HG03097 (cell line): ENCODE data around the gene APC2.
"Not testable (repeated sequence)": the region's sequence is repeated elsewhere in the genome, so short reads cannot be mapped to it uniquely, and the experiment has no call there.

Source experiments
- ATAC-seq: cut with Tn5 transposase; IDR thresholded peaks from one replicate; pipeline ENCODE4 v1.9.1; 2021; ENCODE audit not compliant: unreplicated experiment, low FRiP score

Gene APC2

DNA sequence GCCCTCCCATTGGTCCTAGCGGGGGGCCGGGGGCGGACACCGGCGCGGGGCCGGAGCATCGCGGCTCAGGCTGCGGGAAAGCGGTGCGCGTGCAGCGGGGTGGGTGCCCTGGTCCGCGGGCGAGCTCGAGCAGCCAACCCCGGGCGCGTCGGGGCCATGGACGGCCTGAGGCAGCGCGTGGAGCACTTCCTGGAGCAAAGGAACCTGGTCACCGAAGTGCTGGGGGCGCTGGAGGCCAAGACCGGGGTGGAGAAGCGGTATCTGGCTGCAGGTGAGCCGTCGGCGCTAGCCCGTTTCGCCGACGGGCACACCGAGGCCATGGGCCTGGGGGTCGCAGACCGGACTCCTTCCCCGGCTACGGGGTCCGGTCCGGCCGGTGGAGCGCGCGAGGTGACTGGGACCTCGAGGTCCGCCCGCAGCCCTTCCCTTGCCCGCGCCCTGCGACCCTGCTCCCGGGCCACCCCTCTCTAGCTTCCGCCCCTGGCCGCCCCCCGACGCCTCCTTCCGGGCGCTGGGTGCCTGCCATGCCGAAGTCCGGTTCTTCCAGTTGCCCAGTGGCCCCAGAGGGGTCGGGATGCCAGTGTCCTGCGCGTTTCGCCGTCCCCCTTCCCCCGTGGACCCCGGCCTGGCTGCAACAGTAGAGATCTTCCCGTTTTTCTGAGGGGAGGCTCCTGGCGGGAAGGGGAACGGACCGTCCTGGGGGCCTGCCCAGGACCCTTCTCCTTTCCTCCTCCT is 41.4 kb downstream of the APC2 start, which contains the start of gene REEP6:
Gene REEP6 (plus strand): TSS at position 68 of the 735 bp plus-strand sequence. CDS start 89 bp downstream, at position 157.
- ATAC-seq = no peak

DNA sequence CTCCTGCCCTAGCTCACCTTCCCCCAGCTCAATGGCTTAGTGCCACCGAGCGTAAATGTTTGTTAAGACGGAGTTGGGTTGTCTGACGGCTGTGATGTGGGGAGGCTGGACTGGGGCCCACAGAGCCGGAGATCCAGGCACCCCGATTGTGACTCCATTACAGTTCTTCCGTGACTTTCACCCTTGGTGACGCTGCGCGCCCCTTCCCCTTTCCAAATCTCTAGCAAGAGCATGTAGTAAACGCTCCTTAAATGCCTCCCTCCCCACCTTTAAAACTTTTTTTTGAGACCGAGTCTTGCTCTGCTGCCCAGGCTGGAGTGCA is 41.9 kb downstream of the APC2 start:
- no peak for ATAC-seq

DNA sequence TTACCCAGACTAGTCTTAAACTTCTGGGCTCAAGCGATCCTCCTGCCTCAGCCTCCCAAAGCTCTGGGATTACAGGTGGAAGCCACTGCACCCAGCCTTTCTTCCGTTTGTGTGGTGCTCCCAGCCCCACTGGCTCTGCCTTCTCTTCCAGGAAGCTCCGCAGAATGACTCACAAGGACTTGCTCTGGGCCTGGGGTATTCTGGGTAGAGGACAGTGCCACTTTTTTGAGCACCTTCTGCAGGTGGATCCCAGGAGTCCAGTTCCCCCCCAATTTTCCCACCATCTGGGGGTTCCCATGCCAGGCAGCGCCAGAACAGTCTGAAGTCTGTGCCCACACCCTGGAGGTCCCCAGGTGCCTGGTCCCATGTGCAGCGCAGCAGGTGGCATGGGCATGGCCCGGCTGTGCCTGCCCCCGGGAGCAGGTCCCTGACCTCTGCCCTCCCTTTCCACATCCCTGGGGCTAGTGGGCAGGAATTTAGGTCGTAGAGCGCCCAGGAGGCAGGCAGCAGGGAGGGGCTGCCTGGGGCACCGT is 42.6 kb downstream of the APC2 start:
- ATAC-seq = no peak

DNA sequence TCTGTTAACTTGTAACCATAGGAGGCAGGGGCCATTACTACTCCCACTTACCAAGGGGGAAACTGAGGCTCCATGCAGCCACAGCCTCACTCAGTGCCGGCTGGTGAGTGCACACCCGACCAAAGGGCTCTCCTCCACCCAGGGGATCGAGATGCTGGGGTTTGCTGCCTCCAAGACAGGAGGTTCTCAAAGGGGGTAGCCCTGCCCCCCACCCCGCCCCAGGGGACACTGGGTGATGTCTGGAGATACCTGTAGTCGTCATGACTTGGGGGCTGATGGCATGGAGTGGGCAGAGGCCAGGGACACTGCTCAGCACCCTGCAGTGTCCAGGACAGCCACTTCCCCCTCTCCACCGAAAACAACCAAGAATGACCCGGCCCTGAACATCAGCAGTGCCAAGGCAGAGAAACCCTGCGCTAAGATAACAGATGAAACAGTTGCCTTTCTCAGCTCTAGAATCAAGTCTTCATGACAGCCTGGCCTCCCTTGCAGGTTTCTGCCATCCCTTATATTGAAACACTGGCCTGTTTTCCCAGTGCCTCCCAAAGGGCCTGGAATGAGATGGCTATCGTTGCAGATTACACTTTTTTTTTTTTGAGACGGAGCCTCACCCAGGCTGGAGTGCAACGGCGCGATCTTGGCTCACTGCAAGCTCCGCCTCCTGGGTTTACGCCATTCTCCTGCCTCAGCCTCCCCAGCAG is 44.3 kb downstream of the APC2 start:
- ATAC-seq = no peak

DNA sequence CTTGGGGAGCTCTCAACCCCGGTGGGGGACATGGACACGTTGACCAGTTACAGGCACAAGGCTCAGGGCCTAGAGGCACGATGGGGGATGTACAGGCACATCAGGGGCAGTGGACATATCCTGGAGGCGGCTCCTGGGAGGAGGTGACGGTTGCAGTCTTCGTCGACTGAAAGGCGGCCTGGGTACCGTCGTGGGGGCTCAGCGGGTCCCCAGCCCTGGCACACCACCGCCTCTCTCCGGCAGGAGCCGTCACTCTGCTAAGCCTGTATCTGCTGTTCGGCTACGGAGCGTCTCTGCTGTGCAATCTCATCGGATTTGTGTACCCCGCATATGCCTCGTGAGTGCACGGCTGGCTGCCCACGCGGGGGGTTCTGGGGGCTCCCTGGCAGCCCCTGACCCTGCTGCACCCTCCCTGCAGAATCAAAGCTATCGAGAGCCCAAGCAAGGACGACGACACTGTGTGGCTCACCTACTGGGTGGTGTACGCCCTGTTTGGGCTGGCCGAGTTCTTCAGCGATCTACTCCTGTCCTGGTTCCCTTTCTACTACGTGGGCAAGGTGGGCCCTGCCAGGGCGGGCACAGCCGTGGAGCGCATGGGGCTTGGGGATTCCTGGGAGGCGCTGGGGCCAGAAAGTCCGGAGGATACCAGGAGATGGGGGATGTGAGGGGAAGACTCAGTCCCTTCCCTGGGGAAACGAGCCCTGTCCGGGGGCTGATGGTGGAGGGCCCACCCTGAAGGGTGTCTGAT is 45.3 kb downstream of the APC2 start:
- ATAC-seq = no peak

DNA sequence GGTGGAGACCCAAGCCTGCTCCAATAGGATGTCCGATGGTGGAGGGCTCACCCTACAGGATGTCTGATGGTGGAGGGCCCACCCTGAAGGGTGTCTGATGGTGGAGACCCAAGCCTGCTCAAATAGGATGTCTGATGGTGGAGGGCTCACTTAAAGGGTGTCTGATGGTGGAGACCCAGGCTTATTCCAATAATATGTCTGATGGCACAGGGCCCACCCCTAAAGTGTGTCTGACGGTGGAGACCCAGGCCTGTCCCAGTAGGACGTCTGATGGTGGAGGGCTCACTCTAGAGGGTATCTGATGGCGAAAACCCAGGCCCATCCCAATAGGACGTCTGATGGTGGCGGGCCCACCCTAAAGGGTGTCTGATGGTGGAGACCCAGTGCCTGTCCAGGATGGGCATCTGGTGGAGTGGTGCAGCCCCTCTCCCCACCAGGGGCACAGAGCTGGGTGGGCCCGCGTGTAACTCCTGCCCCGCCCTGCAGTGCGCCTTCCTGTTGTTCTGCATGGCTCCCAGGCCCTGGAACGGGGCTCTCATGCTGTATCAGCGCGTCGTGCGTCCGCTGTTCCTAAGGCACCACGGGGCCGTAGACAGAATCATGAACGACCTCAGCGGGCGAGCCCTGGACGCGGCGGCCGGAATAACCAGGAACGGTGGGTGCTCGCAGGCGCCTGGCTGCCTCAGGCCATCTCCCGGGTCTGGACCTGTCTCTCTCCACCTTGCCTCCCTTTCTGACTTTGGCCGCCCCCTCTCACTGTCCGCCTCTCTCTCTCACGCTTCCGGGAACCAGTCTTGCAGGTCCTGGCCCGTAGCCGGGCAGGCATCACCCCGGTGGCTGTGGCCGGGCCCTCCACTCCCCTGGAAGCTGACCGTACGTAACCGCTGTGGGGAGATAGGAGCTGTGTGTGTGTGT is 46.1 kb downstream of the APC2 start:
- ATAC-seq = no peak

DNA sequence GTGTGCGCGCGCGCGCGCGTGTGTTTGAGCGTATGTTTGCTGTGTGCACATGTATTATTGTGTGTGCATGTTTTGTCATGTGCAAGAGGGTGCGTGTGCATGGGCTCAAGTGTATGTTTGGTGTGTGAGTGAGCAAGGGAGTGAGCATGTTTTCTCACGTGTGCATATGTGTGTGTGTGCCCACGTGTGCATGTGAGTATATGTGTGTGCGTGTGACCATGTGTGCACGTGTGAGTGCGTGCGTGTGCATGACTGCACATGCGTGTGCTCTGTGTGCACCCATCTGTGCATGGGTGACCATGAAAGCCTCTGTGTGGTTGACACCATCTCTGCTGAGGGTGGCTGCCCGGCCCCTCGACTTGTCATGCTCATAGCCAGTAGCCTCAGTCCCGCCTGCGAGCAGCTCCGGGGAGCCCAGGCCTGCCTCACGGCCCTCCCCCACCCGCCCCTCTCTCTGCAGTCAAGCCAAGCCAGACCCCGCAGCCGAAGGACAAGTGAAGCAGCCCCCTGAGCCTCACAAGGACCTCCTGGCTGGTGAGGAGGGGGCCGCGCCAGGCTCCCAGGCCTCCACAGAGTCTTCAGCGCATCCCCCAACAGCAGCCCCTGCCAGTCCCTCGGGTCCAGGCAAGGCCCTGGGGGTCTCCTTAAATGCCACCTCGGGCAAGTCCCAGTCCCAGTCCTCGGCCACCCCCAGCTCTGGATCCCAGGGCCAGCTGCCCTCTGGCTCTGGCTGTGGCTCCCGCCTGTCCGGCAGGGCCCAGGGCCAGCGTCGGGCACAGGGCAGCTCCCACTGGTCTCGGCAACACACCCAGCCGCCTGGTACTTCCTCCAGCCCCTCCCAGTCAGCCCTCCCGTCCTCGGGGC is 47.0 kb downstream of the APC2 start:
- no peak for ATAC-seq

DNA sequence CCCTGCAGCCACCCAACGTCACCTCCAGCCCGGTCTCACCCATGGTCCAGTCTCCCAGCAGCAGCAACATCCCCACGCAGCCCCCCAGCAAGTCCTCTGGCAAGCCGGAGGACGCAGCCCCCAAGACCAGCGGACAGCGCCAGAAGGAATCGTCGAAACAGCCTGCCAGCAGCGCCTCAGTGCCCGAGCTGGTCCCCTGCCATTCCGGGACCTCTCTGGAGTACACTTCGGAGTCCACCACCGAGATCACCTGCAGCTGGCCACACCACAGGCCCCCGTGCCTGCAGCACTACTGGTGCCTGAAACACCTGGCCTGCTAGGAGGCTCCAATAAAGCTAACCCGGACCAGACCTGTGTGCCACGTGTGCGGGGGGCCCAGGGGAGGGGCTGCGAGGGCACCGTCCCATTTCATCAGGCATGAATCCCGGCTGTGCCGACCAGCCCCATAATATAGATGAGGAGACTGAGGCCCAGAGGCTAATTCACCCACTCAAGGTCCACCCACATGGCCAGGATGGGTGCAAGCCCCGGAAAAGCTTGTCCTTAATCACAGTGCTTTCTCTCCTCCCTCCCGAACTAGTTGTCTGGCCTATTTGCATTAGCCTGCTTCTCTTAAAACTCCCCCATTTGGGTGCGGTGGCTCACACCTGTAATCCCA is 47.8 kb downstream of the APC2 start:
- no peak for ATAC-seq

DNA sequence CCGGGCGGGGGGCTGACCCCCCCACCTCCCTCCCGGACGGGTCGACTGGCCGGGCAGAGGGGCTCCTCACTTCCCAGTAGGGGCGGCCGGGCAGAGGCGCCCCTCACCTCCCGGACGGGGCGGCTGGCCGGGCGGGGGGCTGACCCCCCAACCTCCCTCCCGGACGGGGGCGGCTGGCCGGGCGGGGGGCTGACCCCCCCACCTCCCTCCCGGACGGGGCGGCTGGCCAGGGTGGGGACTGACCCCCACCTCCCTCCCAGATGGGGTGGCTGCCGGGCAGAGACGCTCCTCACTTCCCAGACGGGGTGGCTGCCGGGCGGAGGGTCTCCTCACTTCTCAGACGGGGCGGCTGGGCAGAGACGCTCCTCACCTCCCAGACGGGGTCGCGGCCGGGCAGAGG is 49.3 kb downstream of the APC2 start:
- ATAC-seq = not testable (repeated sequence)

DNA sequence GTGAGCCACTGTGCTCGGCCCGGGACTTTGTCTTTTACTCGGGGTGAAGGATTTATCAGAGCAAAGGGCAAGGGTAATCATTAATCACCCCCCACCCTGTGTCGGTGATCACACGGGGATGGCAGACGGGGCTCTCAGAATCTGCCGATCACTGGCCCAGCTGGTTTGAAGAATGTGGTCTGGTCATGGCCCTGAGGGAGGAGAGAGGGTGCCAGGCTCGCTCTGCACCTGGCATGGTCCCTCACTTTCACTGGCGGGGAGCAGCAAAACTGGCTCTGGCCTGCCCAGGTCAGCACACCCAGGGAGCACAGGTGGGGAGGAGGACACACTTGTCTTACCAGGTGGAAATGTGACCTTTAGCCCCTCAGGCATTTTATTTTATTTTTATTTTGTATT is 51.3 kb downstream of the APC2 start:
- no peak for ATAC-seq

DNA sequence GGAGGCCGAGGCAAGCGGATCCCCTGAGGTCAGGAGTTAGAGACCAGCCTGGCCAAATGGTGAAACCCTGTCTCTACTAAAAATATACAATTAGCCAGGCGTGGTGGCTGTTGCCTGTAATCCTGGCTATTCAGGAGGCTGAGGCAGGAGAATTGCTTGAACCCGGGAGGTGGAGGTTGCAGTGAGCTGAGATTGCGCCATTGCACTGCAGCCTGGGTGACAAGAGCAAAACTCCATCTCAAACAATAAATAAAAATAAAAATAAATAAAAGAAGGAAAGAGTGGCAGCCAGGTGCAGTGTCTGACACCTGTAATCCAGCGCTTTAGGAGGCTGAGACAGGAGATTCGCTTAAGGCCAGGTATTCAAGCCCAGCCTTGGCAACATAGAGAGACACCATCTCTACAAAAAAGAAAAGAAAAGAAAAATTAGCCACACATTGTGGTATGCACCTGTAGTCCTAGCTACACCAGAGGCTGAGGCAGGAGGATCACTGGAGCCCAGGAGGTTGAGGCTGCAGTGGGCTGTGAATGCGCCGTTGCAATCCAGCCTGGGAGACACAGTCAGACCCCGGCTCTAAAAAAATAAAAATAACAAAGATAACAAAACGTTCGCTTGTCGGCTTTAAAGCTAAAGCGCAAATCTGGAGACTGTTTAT is 52.6 kb downstream of the APC2 start:
- no peak for ATAC-seq

DNA sequence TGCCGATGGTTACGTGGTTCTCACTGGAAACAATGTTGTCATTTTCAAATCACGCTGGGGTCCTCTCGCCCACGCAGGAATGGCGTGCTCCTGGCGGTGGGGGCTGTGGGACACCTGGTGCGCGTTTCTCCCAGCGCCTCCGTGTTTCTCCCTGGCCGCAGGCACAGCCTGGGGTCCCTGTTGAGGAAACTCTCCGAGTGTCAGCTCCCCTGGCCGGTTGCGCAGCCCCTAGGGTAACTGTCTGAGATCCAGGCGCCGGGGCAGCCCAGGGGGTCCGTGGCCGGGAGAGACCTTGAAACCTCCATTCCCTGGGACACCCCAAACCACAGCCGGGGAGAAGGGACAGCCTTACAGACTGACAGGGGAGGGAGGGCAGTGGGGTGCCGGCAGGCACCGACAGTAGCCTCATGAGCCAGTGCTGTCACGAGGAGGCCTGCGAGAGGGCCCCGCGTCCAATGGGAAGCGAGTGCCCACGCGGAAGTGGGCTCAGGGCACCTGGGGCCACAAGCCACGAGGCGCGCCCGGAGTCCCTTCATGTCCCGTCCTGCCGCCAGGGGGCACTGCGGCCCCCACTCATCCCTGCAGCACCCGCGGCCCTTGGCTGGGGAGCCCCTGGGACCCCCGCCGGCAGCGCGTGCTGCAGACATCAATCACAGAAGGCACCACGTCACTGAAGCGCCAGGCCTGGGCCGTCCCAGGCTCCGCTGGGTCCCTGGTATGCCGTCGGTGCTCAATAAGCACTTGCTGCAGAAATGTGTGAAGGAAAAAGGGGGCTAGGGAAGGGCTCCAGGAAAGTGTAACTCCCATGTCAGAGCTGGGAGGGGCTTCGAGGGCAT is 53.4 kb downstream of the APC2 start:
- no peak for ATAC-seq

DNA sequence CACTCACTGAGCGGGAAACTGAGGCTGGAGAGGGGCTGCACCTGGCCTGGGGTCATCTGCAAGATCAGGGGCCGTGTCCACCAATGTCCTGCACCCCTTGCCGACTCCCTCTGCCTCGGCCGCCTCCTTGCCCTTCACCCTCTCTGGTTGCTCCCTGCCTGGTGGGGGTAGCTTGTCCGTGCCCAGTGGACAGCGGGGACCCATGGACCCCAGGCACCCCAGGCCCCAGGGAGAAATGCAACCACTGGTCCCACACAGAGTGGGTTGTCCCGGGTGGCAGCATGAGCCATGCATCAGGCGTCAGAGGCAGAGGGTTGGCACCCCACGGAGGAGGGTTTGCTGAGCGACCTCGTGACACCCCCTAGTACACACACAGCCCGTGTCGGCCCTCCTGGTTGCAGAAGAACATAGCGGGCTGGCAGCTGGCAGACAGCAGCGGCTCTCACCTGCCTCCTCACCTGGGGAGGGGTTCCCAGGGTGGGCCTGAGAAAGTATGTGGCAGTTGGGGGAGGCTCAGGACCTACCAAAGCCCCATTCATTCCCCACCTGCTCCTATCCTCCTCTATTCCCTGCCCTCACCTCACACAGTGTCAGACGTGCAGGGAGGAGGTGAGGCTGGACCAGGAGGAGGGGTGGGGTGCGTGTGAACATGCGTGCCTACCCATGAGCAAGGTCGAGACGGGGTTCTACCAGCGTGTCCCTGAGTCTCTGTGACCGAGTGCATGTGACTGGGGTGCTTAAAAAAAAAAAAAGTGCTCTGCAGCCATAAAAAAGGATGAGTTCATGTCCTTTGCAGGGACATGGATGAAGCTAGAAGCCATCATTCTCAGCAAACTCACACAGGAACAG is 54.2 kb downstream of the APC2 start:
- ATAC-seq = no peak

DNA sequence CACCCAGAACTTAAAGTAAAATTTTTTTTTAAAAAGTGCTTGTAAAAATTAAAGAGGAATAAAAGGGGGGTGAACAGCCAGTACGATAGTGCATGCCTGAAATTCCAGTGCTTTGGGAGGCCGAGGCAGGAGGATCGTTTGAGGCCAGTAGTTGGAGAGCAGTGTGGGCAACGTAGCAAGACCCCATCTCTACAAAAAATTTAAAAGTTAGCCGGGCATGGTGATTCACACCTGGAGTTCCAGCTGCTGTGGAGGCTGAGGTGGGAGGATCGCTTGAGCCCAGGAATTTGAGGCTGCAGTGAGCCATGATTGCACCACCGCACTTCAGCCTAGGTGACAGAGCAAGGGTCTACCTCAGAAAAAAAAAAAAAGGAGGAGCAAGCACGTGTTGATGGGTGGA is 55.1 kb downstream of the APC2 start:
- ATAC-seq = no peak

DNA sequence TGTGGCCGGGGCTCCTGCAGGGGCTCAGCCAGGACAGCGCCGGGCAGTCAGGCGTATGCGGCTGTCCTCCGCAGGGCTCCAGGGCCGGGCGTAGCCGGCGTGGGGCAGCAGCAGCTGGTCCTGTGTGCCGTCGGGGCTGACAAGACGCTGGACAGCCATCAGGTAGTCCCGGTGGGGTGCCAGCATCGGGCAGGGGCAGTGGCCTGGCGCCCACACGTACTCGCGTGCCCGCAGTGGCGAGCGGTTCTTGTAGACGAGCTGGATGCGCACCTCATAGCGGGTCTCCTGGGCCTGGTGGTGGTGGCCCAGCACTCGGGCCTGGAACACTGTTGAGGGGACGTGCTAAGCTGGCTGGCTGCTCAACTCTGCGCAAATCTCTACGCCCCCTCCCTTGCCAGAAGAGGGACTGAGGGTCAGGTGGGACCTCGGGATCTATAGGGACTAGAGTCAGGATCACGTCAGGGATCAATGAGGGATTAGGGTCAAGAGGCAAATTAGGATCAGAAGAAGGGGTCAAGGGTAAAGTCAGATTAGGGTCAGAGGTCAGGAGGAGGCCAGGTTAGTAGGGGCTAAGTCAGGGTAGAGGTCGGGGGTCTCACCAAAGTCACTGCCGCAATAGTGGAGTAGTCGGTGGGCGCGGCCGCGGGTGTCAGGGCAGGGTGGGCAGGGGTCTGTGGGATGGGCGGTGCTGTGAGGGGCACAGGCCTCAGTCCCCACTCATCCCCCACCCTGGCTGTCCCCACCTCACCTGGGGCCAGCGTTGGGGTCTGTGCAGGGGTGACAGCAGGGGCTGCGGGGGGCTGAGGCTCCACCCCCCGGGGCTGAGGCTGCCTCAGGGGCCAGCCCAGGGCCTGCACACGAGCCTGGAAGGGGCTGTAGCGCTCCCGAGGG is 56.3 kb downstream of the APC2 start:
- ATAC-seq = no peak

DNA sequence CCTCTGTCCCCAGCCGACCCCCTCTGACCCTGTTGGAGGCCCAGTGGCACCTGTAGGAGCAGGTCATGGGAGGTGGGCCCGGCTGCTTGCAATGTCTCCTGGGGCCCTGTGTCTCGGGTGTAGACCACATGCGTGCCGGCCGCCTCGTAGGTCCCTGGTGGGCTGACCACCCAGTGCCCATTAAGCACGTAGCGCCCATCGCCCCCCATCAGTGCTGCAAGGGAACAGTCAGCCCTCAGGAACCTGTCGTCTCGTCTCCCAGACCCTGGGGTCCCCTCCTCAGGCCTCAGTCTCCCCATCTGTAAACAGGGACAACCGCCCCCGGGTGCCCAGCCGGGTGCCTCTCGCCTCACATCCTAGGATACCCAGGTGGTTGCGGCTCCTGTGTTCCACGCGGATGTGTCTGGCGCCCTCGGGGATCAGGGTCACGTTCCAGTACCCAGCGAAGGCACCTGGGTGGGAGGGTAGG is 57.3 kb downstream of the APC2 start:
- no peak for ATAC-seq
